Caco-2 (cell line): ENCODE results near the gene PGLYRP3. TPM values are rescaled to one million over a fixed set of nuclear protein-coding genes. Genes with fewer than 3 reads are reported as not detected.

Experiments
- BruUV-seq: library from RNA; stranded (reverse); fragments of 400-500 nt; replicated peaks from 2 replicates; lab custom pipeline; 2021; lab: Mats Ljungman, UMichigan
- CTCF ChIA-PET: fragments of 300-600 bp; sonication (Branson Sonifier 250); formaldehyde crosslinking; loops from one replicate; lab custom pipeline; 2022; ENCODE audit warnings: antibody characterized with exemption; lab: Charles Lee
- POLR2A ChIA-PET: fragments of 300-600 bp; sonication (Branson Sonifier 250); formaldehyde crosslinking; loops from one replicate; lab custom pipeline; 2022; ENCODE audit warnings: antibody characterized with exemption; lab: Charles Lee
- DNase-seq, 2 experiments: peaks; one replicate each; pipeline versions ENCODE4 v3.0.0 to v3.0.0-alpha.2; 2020 to 2022
- H3K27me3 ChIP-seq: replicated peaks from 2 replicates; pipeline ENCODE4 v1.6.0; 2011; ENCODE audit warnings: low read length; ENCODE audit not compliant: control insufficient read depth, insufficient read depth
- H3K36me3 ChIP-seq: 2 replicates; pipeline ENCODE4 v1.5.1; 2011; ENCODE audit warnings: low read length; ENCODE audit not compliant: control insufficient read depth, insufficient read depth
- H3K4me1 ChIP-seq: fragments of 250-450 bp; sonication (Bioruptor Pico); 2 replicates; pipeline ENCODE4 v1.5.1; 2020; ENCODE audit warnings: mild to moderate bottlenecking
- H3K4me3 ChIP-seq: 2 replicates; pipeline ENCODE4 v1.5.1; 2011; ENCODE audit warnings: low read depth, mild to moderate bottlenecking, control low read depth, low read length
- H3K9me3 ChIP-seq: fragments of 250-450 bp; sonication (Bioruptor Pico); 2 replicates; pipeline ENCODE4 v1.5.1; 2020; ENCODE audit warnings: mild to moderate bottlenecking, moderate library complexity
- H3K27ac Mint-ChIP-seq: one replicate; pipeline ENCODE4 v1.8.0; 2022; ENCODE audit warnings: mixed read lengths; ENCODE audit not compliant: unreplicated experiment
- H3K27me3 Mint-ChIP-seq: one replicate; pipeline ENCODE4 v1.8.0; 2022; ENCODE audit warnings: mixed read lengths; ENCODE audit not compliant: insufficient read depth, unreplicated experiment
- H3K36me3 Mint-ChIP-seq: one replicate; pipeline ENCODE4 v1.8.0; 2022; ENCODE audit warnings: mild to moderate bottlenecking, mixed read lengths; ENCODE audit not compliant: insufficient read depth, unreplicated experiment
- H3K4me1 Mint-ChIP-seq: one replicate; pipeline ENCODE4 v1.8.0; 2022; ENCODE audit warnings: low read depth, mixed read lengths; ENCODE audit not compliant: unreplicated experiment
- H3K4me3 Mint-ChIP-seq: one replicate; pipeline ENCODE4 v1.8.0; 2022; ENCODE audit warnings: mild to moderate bottlenecking, moderate library complexity, mixed read lengths; ENCODE audit not compliant: unreplicated experiment
- H3K9me3 Mint-ChIP-seq: one replicate; pipeline ENCODE4 v1.8.0; 2022; ENCODE audit warnings: mixed read lengths; ENCODE audit not compliant: unreplicated experiment
- intact Hi-C: fragments of 100-400 bp; cut with micrococcal nuclease; formaldehyde crosslinking; loops from one replicate; pipeline ENCODE4 v1.10.0; 2022; ENCODE audit not compliant: unreplicated experiment
- total RNA-seq: library from RNA; stranded (reverse); gene quantifications from 2 replicates; pipeline ENCODE4 v1.2.3, GENCODE V29; 2022
- TF ChIP-seq, protein P1 (sequence below), 2 experiments: fragments of 200-600 bp in 1 of 2; IDR thresholded peaks; 1 replicate in 1 of 2; 2 replicates in 1 of 2; pipeline versions ENCODE4 v1.5.1 to v1.8.0; 2011 to 2022; ENCODE audit warnings: antibody characterized with exemption in 1 of 2, control low read depth in 1 of 2, inconsistent platforms in 1 of 2, low read depth in 1 of 2, low read length in 1 of 2, mild to moderate bottlenecking in 1 of 2, moderate library complexity in 1 of 2; ENCODE audit not compliant: insufficient read depth in 1 of 2, severe bottlenecking in 1 of 2, unreplicated experiment in 1 of 2

PGLYRP3 gene
- total RNA-seq, 1 experiment from 2014 or later = not detected

GRCh38 chr1:153260585-153261280, 52.0 kb downstream of the PGLYRP3 start:
- Histone ChIP-seq H3K9me3 (no peaks in the 10 kb centered on the region), H3K4me3 (no peak overlapping the region), H3K36me3 (no peaks in the 10 kb centered on the region), H3K4me1 (no peaks in the 10 kb centered on the region), H3K27me3 (no peaks in the 10 kb centered on the region; the same call in 1 of the 2 replicates)
- POLR2A ChIA-PET = no interaction called here
- Mint-ChIP-seq H3K36me3 (no peaks in the 10 kb centered on the region), H3K4me3 (no peak overlapping the region), H3K27ac (no peak overlapping the region), H3K27me3 (peaks cover 21% of the 10 kb centered on the region), H3K9me3 (no peaks in the 10 kb centered on the region), H3K4me1 (no peaks in the 10 kb centered on the region)
- BruUV-seq = no TSS peak
- no peak for DNase-seq
- intact Hi-C loops = no loop called here
- CTCF ChIA-PET = no interaction called here
- TF ChIP-seq, protein P1, sequence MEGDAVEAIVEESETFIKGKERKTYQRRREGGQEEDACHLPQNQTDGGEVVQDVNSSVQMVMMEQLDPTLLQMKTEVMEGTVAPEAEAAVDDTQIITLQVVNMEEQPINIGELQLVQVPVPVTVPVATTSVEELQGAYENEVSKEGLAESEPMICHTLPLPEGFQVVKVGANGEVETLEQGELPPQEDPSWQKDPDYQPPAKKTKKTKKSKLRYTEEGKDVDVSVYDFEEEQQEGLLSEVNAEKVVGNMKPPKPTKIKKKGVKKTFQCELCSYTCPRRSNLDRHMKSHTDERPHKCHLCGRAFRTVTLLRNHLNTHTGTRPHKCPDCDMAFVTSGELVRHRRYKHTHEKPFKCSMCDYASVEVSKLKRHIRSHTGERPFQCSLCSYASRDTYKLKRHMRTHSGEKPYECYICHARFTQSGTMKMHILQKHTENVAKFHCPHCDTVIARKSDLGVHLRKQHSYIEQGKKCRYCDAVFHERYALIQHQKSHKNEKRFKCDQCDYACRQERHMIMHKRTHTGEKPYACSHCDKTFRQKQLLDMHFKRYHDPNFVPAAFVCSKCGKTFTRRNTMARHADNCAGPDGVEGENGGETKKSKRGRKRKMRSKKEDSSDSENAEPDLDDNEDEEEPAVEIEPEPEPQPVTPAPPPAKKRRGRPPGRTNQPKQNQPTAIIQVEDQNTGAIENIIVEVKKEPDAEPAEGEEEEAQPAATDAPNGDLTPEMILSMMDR (IDR thresholded peaks at IDR 0.05; ENCODE audit: insufficient read depth in 1 of 2, low read depth in 1 of 2, low read length in 1 of 2, severe bottlenecking in 1 of 2, unreplicated experiment in 1 of 2) = no peak

DNA sequence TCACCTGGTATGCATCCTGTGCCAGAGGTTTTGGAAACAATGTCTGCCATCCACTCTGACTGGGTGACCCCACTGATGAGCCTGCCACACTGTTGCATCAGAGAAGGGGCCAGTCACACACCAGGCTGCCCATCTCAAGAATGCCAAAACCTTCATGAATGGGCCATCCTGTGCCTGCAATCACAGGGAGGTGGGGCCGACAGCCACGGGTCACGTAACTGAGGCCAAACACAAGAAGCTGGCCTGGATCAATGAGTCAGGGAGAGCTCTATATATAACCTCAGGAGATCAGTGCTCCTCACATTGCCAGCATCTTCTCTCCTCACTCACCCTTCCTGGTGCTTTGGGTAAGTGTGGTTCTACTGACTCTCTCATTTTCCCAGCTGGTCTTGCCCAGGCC, 53.4 kb downstream of the PGLYRP3 start, which contains the start of gene LORICRIN:
Gene LORICRIN (plus strand): TSS at position 301 of the 400 bp plus-strand sequence. CDS start 1,263 bp downstream, outside the sequence.
- Histone ChIP-seq H3K27me3 (no peaks in the 10 kb centered on the region; the same call in 1 of the 2 replicates), H3K4me1 (no peaks in the 10 kb centered on the region), H3K36me3 (no peaks in the 10 kb centered on the region), H3K4me3 (no peak within 1 kb of the TSS), H3K9me3 (no peaks in the 10 kb centered on the region)
- BruUV-seq = no TSS peak
- Mint-ChIP-seq H3K9me3 (no peaks in the 10 kb centered on the region), H3K27me3 (peaks cover 21% of the 10 kb centered on the region), H3K4me3 (no peak within 1 kb of the TSS), H3K27ac (no peak within 1 kb of the TSS), H3K36me3 (no peaks in the 10 kb centered on the region), H3K4me1 (no peaks in the 10 kb centered on the region)
- DNase-seq = no peak
- intact Hi-C loops = no loop called here
- CTCF ChIA-PET = no interaction called here
- POLR2A ChIA-PET = no interaction called here
- TF ChIP-seq, protein P1 (IDR thresholded peaks at IDR 0.05; ENCODE audit: insufficient read depth in 1 of 2, low read depth in 1 of 2, low read length in 1 of 2, severe bottlenecking in 1 of 2, unreplicated experiment in 1 of 2) = no peak

DNA sequence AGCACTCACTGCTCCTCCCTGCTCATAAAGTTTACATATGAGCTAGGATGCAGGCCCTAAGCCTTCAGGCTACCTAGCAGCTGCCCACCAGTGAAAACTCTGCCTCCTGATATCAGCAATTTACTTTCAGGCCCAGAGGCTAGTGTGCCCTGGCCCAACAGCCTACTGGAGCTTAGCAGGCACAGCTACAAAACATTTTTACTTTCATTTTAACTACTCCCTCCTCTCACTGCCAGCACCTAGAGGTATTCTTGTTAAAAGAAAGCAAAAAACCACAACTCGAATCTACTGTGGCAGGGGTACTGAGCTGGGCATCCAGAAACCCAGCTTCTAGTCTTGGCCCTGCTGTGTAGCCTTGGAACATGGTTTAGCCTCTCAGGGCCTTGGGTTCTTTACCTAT, 59.1 kb downstream of the PGLYRP3 start:
- TF ChIP-seq, protein P1 (IDR thresholded peaks at IDR 0.05; ENCODE audit: insufficient read depth in 1 of 2, low read depth in 1 of 2, low read length in 1 of 2, severe bottlenecking in 1 of 2, unreplicated experiment in 1 of 2) = no peak
- no peaks in the 10 kb centered on the region for H3K36me3 Mint-ChIP-seq

More for the DNA sequence above, 59.1 kb downstream of the PGLYRP3 start:
- no peak for DNase-seq
- POLR2A ChIA-PET = no interaction called here
- H3K36me3 ChIP-seq = no peaks in the 10 kb centered on the region
- H3K27me3 ChIP-seq = no peaks in the 10 kb centered on the region
- BruUV-seq = no TSS peak
- CTCF ChIA-PET = no interaction called here
- no peak overlapping the region for H3K4me3 ChIP-seq
- no peaks in the 10 kb centered on the region for H3K4me1 ChIP-seq
- Mint-ChIP-seq H3K27ac (no peak overlapping the region), H3K9me3 (no peaks in the 10 kb centered on the region), H3K4me3 (no peak overlapping the region), H3K27me3 (peaks cover 6% of the 10 kb centered on the region), H3K4me1 (no peaks in the 10 kb centered on the region)
- no peaks in the 10 kb centered on the region for H3K9me3 ChIP-seq
- intact Hi-C loops = no loop called here
